Testis (tissue), 2 donors: ENCODE results near the gene DENND1A.

Experiments
- CTCF ChIP-seq, 3 experiments: fragments of 450-650 bp in 2 of 3; fragments of 200-600 bp in 1 of 3; sonication (generic) in 1 of 3; IDR thresholded peaks; one replicate each; pipeline ENCODE4 v1.5.1; 2016 to 2019; ENCODE audit warnings: antibody characterized with exemption in 3 of 3, mild to moderate bottlenecking in 2 of 3, moderate library complexity in 1 of 3
- POLR2A ChIP-seq: fragments of 450-650 bp; IDR thresholded peaks from one replicate; pipeline ENCODE4 v1.6.1; 2017; ENCODE audit warnings: antibody characterized with exemption, mild to moderate bottlenecking, moderate library complexity

DNA sequence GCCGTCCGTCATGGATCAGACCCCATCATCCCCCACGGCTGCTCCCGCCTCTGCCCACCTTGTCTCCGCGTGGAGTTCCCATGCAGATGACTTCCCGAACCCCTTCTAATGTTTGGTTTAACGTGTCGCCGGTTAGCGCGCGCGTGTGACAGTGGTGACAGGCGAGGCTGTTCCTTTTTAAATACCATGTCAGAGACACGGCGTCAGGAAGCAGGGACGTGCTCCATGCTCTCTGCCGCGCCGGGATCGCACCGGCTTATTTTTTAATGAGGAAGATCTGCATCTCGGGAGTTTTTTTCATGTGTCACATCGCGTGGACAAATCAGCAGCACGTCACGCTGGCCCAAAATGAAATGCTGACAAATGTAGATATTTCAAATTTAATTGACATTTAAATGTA lies 538.0 kb downstream of the DENND1A start:
- TF ChIP-seq CTCF (IDR thresholded peaks at IDR 0.05) (no peak), POLR2A (no peak)
